K562 (cell line): Measurements from ENCODE around the gene BAZ2A. TPM values are rescaled to one million over a fixed set of nuclear protein-coding genes. Genes with fewer than 3 reads are reported as not detected.

Experiments
- BRD9 ChIP-seq: fragments of 450-650 bp; IDR thresholded peaks from 2 replicates; pipeline ENCODE4 v1.6.1; 2018; ENCODE audit warnings: low read depth; ENCODE audit not compliant: partially characterized antibody
- CREM ChIP-seq: IDR thresholded peaks from 2 replicates; pipeline ENCODE4 v1.6.1; 2014; ENCODE audit warnings: antibody characterized with exemption, low read depth
- ELF1 ChIP-seq: fragments of 200-800 bp; sonication (Bioruptor generic); IDR thresholded peaks from 2 replicates; pipeline ENCODE4 v1.6.1; 2016; ENCODE audit warnings: missing genetic modification characterization, missing compliant biosample characterization
- ELF4 ChIP-seq: fragments of 450-650 bp; formaldehyde crosslinking; IDR thresholded peaks from 2 replicates; pipeline ENCODE4 v1.4.0; 2022; ENCODE audit warnings: missing genetic modification characterization
- GATAD2B ChIP-seq: fragments of 450-650 bp; IDR thresholded peaks from 2 replicates; pipeline ENCODE4 v1.6.1; 2017; ENCODE audit warnings: mild to moderate bottlenecking, borderline replicate concordance
- HOXB6 ChIP-seq: fragments of 250-450 bp; sonication (Bioruptor Pico); IDR thresholded peaks from 2 replicates; pipeline ENCODE4 v1.5.1; 2022; ENCODE audit warnings: mild to moderate bottlenecking, borderline replicate concordance
- MAX ChIP-seq: sonication (generic); formaldehyde crosslinking; IDR thresholded peaks from 2 replicates; pipeline ENCODE4 v1.9.0; 2022; ENCODE audit warnings: mild to moderate bottlenecking, missing genetic modification reagents
- MCM5 ChIP-seq: fragments of 450-650 bp; IDR thresholded peaks from 2 replicates; pipeline ENCODE4 v1.6.1; 2016; ENCODE audit warnings: low read depth
- NR2C1 ChIP-seq, 2 experiments: fragments of 450-650 bp; IDR thresholded peaks; 2 replicates each; pipeline ENCODE4 v1.6.1; 2017; ENCODE audit warnings: mild to moderate bottlenecking in 2 of 2, antibody characterized with exemption in 1 of 2, inconsistent platforms in 1 of 2, missing compliant biosample characterization in 1 of 2, missing genetic modification characterization in 1 of 2
- NRF1 ChIP-seq, 2 experiments: fragments of 450-650 bp; IDR thresholded peaks in 1 of 2; conservative IDR thresholded peaks in 1 of 2; 2 replicates each; pipeline ENCODE4 v1.6.1; 2014; ENCODE audit warnings: mild to moderate bottlenecking in 2 of 2
- POLR2H ChIP-seq: IDR thresholded peaks from 2 replicates; pipeline ENCODE4 v1.6.1; 2016; ENCODE audit warnings: missing genetic modification characterization, low read depth, mild to moderate bottlenecking, control low read depth, missing compliant biosample characterization, moderate library complexity
- SNIP1 ChIP-seq: fragments of 450-650 bp; IDR thresholded peaks from 2 replicates; pipeline ENCODE4 v1.7.1; 2017; ENCODE audit warnings: low read depth, mild to moderate bottlenecking
- ZBTB8A ChIP-seq: fragments of 450-650 bp; IDR thresholded peaks from 2 replicates; pipeline ENCODE4 v1.6.1; 2018; ENCODE audit warnings: mild to moderate bottlenecking, moderate library complexity; ENCODE audit not compliant: partially characterized antibody
- ZNF217 ChIP-seq: sonication (generic); formaldehyde crosslinking; IDR thresholded peaks from 2 replicates; pipeline ENCODE4 v1.8.0; 2022; ENCODE audit warnings: mild to moderate bottlenecking, missing genetic modification reagents
- ZNF395 ChIP-seq: fragments of 200-800 bp; sonication (Bioruptor generic); IDR thresholded peaks from 2 replicates; pipeline ENCODE4 v1.6.1; 2017; ENCODE audit warnings: missing genetic modification characterization, missing compliant biosample characterization
- ZNF76 ChIP-seq: fragments of 250-450 bp; sonication (Bioruptor Pico); IDR thresholded peaks from 2 replicates; pipeline ENCODE4 v1.4.0; 2020; ENCODE audit warnings: mild to moderate bottlenecking, moderate library complexity, borderline replicate concordance
- ZNF79 ChIP-seq: fragments of 250-450 bp; sonication (Bioruptor Pico); IDR thresholded peaks from 2 replicates; pipeline ENCODE4 v1.4.0; 2020; ENCODE audit warnings: low read depth, mild to moderate bottlenecking, moderate library complexity
- polyA plus RNA-seq, 8 experiments: library from polyadenylated mRNA; depleted of rRNA in 4 of 8; stranded (reverse) in 5 of 8; unstranded in 3 of 8; fragments of >200 nt; fragmentation: Nextera tagmentation in 2 of 8; fragmentation: Illumina TruSeq in 1 of 8; extraction: Ambion mirVana in 2 of 8; extraction: Trizol in 1 of 8; gene quantifications; 2 replicates each; pipeline versions ENCODE4 v1.2.1 to v1.2.3, GENCODE V29; 2011 to 2014; ENCODE audit warnings: inconsistent platforms in 1 of 8, missing spikeins in 1 of 8
- total RNA-seq, 7 experiments: library from RNA; depleted of rRNA in 6 of 7; stranded (reverse); fragments of >200 nt in 6 of 7; fragmentation: Illumina TruSeq in 2 of 7; extraction: Trizol in 2 of 7; gene quantifications; 2 replicates each; pipeline versions ENCODE4 v1.2.1 to v1.2.3, GENCODE V29; 2011 to 2021; ENCODE audit warnings: low replicate concordance in 1 of 7
- TF ChIP-seq, protein P1 (sequence below): sonication (generic); formaldehyde crosslinking; IDR thresholded peaks from 2 replicates; pipeline ENCODE4 v1.8.0; 2023; ENCODE audit warnings: missing genetic modification reagents, mild to moderate bottlenecking, borderline replicate concordance
- TF ChIP-seq, protein P2 (sequence below): fragments of 200-800 bp; sonication (Bioruptor generic); IDR thresholded peaks from 2 replicates; pipeline ENCODE4 v1.6.1; 2017; ENCODE audit warnings: missing genetic modification characterization, missing compliant biosample characterization

BAZ2A gene
- total and polyA plus RNA-seq, 9 of the 15 experiments (the other 6 are each of a cell fraction or from before 2014, with no cell fraction given): 4.5 to 86.4 (median 26.2) TPM

- TF ChIP-seq, protein P1, sequence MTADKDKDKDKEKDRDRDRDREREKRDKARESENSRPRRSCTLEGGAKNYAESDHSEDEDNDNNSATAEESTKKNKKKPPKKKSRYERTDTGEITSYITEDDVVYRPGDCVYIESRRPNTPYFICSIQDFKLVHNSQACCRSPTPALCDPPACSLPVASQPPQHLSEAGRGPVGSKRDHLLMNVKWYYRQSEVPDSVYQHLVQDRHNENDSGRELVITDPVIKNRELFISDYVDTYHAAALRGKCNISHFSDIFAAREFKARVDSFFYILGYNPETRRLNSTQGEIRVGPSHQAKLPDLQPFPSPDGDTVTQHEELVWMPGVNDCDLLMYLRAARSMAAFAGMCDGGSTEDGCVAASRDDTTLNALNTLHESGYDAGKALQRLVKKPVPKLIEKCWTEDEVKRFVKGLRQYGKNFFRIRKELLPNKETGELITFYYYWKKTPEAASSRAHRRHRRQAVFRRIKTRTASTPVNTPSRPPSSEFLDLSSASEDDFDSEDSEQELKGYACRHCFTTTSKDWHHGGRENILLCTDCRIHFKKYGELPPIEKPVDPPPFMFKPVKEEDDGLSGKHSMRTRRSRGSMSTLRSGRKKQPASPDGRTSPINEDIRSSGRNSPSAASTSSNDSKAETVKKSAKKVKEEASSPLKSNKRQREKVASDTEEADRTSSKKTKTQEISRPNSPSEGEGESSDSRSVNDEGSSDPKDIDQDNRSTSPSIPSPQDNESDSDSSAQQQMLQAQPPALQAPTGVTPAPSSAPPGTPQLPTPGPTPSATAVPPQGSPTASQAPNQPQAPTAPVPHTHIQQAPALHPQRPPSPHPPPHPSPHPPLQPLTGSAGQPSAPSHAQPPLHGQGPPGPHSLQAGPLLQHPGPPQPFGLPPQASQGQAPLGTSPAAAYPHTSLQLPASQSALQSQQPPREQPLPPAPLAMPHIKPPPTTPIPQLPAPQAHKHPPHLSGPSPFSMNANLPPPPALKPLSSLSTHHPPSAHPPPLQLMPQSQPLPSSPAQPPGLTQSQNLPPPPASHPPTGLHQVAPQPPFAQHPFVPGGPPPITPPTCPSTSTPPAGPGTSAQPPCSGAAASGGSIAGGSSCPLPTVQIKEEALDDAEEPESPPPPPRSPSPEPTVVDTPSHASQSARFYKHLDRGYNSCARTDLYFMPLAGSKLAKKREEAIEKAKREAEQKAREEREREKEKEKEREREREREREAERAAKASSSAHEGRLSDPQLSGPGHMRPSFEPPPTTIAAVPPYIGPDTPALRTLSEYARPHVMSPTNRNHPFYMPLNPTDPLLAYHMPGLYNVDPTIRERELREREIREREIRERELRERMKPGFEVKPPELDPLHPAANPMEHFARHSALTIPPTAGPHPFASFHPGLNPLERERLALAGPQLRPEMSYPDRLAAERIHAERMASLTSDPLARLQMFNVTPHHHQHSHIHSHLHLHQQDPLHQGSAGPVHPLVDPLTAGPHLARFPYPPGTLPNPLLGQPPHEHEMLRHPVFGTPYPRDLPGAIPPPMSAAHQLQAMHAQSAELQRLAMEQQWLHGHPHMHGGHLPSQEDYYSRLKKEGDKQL: no peak
- TF ChIP-seq SNIP1 (no peak), ZBTB8A (no peak), ZNF76 (CRISPR knock-in tag) (no peak), ZNF79 (CRISPR knock-in tag) (no peak), POLR2H (peak; percentile 82), ELF1 (no peak), CREM (peak; percentile 90), NRF1 (conservative IDR thresholded peaks at IDR 0.05 in 1 of 2, IDR thresholded peaks at IDR 0.05 in 1 of 2) (peak; percentile 59 to 60), MAX (CRISPR knock-in tag) (no peak), NR2C1 (IDR thresholded peaks at IDR 0.05) (no peak; the same call in 1 of the 2 replicates), NR2C1 (tag; IDR thresholded peaks at IDR 0.05) (0 out of 2 replicates have a peak, but pooled peaks have one; percentile 31), ZNF217 (no peak), ZNF395 (CRISPR knock-in tag) (no peak), MCM5 (no peak), ELF4 (CRISPR knock-in tag) (no peak), HOXB6 (no peak), GATAD2B (no peak), BRD9 (peak; percentile 96)
- TF ChIP-seq, protein P2, sequence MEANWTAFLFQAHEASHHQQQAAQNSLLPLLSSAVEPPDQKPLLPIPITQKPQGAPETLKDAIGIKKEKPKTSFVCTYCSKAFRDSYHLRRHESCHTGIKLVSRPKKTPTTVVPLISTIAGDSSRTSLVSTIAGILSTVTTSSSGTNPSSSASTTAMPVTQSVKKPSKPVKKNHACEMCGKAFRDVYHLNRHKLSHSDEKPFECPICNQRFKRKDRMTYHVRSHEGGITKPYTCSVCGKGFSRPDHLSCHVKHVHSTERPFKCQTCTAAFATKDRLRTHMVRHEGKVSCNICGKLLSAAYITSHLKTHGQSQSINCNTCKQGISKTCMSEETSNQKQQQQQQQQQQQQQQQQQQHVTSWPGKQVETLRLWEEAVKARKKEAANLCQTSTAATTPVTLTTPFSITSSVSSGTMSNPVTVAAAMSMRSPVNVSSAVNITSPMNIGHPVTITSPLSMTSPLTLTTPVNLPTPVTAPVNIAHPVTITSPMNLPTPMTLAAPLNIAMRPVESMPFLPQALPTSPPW (CRISPR knock-in tag): peak; percentile 87
Observed at GRCh38 chr12:56636675-56637540, 6.8 kb upstream of the BAZ2A start (continued).
